GM19328 (cell line): ENCODE results near the gene ADM2.

Experiments used
- ATAC-seq: cut with Tn5 transposase; IDR thresholded peaks from one replicate; pipeline ENCODE4 v1.9.1; 2021; ENCODE audit warnings: mild to moderate bottlenecking, moderate library complexity; ENCODE audit not compliant: unreplicated experiment

The ADM2 gene

DNA sequence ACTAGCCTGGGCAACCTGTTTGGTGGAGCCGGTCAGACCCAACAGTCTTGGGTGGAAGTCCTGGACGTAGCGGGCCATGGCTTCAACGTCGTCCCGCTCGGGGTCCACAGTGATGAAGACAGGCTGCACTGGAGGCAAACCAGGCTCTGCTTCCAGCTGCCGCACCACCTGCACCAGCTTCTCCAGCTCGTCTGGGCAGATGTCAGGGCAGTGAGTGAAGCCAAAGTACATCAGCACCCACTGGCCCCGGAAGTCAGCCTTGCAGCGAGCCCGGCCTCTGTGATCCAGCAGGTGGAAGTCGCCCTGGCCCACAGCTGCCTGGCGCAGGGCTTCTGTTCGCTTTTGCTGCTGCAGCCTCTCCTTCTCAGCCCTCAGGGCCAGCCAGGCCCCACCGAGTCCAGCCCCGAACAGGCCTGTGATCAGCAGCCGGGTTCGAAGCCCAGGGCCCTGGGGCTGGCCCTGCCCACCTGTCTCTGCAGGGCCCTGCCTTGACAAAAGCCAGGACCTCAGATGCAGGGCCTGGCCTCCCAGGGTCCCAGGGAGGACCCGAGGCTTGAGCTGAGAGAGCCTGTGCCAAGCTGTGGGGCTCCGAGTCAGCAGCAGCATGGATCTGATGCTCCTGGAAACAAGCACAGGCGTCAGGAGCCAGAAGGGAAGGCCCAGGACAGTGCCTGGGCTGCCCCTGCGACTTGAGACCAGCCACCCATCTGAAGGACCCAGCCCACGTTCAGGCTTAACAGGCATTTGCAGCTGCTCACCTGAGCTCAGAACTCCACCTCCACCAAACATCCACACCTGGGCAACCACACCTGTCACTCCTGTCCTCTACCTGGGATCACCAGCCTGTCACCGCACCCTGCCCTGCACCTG lies 42.7 kb downstream of the ADM2 start:
- no peak for ATAC-seq

DNA sequence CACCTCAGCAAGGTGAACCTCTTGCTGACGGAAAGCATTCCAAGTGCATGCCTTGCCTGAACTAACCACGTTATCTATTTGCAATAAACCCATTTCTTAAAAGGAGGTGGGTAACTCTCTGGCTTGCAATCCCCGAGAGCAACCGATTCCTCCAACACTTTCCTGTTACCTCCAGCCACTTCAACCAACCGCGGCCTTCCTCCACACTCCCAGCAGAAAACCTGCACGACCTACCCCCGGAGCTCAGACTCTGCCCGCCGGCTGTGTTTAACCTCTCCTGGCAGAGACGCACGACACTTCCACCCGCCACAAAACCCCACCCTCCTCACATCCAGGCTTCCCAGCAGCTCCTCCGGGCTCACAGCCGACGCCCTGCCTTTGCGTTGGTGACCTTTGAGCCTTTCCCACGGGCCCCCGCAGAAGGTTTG lies 43.3 kb downstream of the ADM2 start:
- no peak for ATAC-seq

DNA sequence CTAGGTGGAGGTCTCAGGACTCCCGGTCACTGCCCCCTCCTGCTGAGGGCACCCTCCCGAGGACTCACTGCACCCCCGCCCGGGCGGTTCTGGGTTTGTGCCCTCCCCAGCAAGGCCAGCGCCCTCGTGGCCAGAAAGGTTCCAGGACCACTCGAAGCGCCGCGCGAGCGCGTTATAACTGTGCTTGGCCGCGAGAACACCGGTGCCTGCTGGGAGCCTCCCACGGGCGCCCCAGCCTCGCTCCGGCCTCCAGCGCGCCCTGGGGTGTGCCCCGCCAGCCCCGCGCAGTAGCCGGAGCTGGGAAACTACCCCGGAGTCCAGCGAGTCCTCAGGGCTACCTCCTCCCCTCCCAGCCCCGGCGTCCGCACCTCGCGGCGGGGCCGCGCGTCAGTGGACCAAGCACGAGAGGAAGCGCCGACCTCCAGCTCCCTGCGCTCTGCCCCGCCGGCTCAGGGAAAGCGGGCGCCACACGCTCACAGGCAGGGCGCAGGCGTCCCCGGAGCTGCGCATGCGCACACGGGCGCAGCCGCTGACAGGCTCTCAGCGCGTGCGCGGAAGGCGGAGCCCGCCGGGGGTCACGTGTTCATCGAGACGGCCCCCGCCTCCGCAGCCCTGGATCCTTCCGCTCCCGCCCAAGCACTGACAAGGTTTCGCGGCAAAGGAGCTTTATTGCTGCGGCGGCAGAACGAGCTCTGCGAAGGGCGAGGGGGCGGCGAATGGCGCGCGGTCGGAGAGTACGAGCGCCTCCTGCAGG lies 43.9 kb downstream of the ADM2 start, which contains the start of gene SCO2:
SCO2 (minus strand) TSS at position 495 of the 754 bp plus-strand sequence. CDS start 1,187 bp downstream, outside the sequence.
- peak; percentile 33 for ATAC-seq

DNA sequence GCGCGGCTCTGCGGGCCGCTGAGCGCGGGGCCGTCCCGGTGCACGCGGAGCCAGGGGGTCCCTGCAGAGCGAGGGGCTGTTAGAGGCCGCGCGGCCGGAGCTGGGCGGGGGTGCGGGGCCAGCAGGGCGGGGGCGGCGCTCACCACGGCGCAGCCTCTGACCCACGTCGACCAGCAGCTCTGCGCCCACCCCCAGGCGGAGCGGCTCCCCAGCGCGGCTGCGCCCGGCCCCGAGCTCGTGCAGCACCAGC lies 44.4 kb downstream of the ADM2 start:
- peak; percentile 16 for ATAC-seq

DNA sequence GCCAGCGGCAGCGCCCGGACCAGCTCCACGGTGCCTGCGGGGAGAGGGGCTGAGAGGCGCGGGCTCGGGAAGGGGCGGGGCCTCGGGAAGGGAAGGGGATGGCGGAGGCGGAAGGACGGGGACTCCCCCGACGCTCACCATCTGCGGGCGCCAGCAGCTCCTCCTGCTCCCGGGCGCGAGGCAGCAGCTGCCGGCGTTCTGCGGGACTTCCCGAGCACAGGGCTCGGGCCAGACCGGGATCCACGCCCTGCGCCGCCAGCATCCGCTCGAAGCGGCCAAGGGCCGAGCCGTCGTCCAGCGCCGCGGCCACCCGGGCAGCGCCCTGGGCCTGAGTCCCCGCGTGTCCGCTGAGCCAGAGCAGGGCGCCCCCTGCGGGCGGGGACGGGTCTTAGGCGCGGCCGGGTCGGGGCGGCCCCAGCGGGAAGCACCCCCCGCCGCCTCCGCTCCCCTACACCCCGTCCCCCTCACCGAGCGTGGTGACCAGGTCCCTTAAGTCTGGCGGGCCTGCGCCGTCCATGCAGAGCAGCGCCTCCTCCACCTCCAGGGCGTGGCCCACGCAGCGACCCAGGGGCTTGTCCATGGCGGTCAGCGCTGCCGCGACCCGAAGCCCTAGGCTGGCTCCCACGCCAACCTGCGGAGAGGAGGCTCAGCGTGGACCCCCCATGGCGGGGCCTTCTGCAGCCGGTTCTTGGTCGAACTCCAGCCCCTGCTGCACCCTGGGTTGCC lies 44.9 kb downstream of the ADM2 start:
- peak; percentile 24 for ATAC-seq

DNA sequence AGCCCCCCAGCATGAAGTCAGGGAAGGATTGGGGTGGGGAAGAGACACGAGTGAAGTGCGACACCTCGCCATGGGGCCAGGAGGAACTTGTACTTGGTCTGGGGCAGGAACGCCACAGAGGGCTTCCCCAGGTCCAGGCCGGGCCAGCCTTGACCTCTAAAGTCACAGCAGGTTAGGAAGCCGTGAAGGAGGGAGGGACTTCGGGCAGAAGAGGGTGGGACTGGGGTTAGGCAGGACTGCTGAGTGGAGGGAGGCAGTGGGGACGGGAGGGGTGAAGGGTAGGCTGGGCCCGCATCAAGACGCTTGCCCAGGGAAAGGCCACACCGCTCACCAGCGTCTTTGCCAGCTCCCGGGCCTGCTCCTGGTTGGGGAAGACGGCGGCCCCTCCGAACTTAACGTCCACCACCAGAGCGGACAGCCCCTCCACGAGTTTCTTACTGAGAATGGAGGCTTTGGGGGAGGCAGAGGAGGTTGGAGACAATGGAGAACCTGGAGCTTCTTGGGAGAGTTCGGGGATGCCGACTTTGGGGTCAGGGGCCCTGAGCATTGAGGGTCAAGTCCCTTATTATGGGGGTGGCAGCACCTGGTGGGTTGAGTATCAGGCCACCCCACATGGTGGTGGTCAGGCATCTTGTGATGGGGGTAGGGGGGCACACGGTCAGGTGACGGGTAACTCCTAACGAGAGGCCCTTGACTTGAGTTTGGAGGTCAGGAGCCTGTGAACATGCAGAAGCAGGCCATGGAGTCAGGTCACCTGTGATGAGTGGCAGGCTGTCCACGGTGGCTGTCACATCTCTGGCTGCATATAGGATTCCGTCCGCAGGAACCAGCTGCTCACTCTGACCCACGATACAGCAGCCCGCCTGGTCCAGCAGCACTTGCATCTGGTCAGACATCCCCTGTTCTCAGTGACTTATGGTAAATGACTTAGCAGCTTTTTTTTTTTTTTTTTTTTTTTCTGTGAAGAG lies 45.8 kb downstream of the ADM2 start:
- ATAC-seq, result no peak

DNA sequence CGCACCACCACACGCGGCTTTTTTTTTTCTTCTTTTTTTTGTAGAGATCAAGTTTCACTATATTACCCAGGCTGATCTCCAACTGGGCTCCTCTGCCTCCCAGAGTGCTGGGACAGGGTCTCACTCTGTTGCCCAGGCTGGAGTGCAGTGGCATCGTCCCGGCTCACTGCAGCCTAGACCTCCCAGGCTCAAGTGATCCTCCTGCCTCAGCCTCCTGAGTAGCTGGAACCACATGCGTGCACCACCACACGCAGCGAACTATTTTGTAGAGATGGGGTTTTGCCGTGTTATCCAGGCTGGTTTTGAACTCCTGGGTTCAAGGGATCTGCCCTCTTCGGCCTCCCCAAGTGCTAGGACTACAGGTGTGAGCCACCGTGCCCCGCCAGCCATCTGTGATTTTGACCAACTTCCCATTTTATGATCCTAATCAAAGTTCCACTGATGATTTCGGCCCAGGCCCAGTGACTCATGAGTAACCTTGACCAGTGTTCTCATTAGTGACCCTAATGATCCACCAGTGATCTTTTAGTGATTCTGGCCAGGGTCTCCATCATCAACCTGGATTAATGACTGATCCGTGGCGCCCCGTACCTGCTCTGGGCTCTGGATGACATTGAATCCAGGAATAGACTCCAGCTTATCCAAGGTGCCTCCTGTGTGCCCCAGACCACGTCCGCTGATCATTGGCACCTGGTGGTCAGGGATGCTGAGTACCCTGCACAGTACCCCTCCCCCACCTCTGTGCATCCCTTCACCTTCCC lies 46.8 kb downstream of the ADM2 start:
- ATAC-seq, result no peak

DNA sequence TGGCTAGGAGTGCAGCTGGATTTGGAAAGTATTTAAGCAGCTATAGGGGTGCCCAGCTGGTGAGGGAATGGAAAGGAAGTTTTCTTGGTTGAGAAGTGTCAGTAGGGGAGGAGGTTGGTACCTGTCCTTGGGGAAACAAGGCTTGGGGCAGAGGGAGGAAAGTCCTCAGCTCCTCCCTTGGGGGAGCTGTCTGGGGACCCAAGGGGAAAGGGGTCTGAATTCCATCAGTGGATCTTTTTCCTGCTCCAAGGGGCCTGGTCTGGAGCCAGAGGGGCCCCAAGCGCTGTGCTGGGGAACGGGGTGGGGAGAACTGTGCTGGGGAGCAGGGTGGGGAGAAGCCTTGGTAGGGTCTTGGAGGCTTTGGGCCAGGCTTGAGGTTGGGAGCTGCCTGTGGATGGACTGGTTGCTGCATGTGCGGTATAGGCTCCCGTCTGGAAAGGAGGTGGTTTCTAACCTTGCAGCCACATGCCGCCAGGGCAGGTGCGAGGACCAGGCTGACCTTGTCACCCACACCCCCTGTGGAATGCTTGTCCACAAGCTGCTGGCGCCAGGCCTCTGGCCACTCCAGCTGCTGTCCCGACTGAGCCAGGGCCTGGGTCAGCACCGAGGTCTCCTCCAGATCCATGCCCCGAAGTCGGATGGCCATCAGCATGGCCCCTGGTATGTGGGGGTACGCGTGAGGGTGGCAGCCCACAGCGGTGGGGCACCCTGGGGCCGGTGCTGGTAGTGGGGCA lies 47.5 kb downstream of the ADM2 start:
- ATAC-seq, result no peak

DNA sequence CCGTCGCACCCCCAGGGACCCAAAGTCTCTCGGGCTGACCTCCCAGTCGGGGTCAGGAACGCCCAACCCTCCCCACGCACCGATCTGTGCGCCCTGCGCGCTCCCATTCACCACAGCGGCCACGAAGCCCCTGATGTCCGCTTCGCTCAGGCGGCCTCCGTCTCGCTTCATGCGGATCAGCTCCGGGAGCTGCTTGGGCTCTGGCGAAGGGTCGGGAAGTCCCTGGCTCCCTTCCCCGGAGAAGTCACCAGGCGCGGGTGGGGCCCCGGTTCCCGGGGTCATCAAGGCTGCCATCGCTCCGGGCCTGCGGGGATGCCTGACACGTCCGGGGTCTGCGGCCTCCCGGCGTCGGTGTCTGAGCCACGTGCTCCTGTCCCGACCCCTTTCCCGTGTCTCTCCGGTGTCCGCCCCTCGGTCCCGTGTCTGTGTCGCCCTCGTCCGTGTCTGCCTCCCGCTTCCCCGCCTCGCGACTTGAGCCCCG lies 48.1 kb downstream of the ADM2 start:
- no peak for ATAC-seq

DNA sequence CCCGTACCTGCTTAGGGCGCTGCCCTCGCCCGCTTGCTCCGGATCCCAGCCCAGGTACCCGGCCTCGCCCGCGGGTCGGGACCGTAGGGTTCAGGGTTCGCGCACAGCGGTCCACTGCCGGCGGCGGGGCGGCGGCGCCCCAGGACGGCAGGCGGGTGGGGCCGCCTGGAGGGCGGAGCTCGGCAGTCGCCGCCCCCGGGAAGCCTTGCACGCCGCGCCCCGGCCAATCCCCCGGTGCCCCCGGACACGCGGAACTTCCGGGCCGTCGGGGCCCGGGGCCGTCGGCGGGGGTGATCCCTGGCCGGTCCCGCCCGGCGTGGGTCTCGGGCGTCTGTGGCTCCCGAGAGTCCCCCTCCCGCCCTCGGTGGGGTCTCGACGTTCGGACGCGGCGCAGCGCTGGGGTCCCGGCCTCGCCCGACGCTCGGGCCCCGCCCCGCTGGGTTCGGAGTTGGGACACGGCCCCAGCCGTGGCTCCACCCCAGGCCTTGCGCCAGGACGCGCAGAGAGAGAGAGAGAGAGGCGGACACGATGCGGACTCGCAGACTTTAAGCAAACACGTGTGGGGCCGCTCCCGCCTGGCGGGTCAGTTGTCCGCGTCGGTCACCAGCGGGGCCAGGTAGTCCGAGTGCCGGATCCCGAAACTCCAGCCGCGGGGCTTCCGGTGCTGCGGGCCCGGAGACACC lies 48.7 kb downstream of the ADM2 start, which contains the start of gene TYMP:
TYMP (minus strand) TSS at position 116 of the 683 bp plus-strand sequence. CDS start 303 bp downstream, outside the sequence.
- no peak for ATAC-seq

DNA sequence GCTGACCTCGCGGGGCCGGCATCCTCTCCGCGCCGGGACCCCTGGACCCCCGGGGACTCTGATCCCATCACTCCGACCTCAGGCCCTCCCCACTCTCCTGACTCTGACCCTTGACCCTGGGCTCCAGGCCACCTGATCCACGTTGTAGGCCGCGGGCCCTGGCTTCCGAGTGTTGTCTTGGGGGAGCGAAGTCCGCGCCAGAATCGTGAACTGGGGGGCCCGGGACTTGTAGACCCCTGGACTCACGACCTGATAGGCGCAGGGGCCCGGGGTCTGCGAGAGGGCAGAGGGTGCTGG lies 49.2 kb downstream of the ADM2 start:
- no peak for ATAC-seq

DNA sequence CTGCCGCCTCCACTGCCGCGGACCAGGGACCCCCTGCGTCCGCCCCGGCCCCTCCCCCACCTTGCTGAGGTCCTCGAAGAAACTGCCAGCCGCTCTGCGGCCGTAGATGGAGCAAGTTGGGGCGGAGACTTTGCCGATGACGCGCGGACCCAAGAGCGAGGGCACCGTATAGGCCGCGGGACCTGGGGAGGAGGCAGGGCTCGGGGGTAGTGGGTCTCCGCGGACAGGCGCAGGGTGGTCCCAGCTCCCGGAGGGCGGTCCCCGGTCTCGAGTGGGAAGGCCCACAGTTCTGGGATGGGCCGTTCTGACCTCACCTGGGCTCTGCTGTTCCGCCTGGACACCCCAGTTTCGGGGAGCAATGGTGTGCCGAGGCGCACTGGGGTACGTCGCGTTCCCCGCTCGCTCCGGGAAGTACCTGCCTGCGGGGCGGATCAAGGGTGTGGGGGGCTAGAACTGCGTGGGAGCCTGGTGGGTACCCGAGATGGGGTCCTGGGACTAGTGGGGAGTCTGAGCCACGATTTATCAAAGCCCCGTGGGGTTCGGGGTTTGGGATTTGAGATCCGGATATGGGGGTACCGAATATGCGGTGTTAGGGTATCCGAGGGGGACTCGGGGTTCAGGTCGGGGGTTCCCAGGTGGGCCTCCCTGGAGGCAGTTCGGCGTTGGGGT lies 49.7 kb downstream of the ADM2 start:
- no peak for ATAC-seq

DNA sequence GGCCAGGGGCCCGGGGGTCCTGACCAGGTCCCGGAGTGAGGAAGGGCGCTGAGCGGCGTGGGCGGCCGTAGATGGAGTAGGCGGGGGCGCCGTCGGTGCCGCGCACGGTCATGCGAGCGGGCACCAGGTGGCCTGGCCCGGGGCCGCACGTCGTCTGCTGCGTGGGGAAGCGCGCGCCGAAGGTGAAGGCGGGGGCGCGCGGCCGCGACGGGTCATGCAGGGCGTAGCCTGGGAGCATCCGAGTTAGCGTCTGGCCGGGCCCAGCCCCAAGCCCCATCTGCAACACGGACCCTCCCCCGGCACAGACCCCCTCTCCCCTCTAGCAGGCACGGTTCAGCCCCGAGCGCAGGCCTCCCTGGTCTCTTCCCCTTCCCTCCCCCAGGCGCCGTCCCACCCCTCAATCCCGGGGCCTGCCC lies 50.2 kb downstream of the ADM2 start:
- no peak for ATAC-seq

DNA sequence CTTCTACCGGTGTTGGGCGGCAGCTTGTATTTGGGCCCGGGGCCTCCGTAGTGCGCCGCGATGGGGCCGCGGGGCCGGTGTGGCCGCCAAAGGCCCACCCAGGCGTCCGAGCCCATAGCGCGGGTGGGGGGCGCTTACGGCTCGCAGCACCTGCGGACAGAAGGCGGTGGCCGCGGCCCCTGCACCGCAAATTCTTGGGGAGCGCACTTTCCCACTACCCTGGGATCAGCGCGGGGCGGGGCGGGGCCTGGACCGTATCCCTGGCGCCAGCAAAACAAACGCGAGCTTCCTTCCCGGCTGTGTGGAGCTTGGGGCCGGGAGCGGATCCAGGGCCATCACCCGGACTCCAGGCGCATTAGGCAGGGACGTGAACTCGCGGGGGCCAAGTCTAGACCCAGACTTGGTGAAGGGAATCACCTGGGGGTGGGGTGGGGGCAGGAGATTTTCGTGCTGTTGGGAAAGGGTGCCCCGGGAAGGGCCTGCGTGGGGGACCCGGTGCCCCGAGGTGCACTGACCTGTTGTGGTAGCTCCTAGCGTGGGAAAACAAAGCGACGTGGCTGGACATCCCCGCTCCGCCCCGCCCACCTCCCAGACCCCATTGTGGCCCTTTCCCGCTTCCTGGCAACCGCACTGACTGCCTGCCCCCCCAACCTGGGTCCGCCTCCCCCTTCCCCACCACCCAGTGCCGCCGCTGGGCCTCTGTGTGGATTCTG lies 50.8 kb downstream of the ADM2 start:
- no peak for ATAC-seq

DNA sequence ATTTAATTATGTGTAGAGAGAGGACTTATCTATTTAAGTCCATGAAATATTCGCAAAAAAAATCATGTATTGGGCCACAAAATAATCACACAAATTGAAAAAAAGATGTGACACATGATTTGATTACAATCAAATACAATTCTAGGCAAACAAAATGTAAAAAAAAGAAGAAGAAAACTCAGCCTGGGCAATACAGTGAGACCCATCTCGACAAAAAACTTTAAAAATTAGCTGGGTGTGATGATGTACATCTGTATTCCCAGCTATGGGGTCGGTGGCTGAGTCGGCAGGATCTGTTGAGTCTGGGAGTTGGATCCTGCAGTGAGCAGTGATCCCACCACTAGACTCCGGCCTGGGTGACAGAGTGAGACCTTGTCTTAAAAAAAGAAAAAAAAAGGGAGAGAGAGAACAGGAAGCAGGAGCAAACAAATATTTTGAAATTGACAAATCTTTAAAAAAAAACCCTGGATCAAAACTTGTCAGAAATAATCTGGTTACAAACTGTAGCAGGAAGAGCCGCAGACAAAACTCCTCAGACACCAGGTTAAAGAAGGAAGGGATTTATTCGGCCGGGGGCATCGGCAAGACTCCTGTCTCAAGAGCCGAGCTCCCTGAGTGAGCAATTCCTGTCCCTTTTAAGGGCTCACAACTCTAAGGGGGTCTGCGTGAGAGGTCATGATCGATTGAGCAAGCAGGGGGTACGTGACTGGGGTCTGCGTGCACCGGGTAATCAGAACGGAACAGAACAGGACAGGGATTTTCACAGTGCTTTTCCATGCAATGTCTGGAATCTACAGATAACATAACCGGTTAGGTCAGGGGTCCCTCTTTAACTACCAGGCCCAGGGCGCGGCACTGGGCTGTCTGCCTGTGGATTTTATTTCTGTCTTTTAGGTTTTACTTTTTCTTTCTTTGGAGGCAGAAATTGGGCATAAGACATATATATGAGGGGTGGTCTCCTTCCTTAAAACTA lies 51.8 kb downstream of the ADM2 start:
- no peak for ATAC-seq
